ENCODE results near the gene GALNT6. TPM values are rescaled to one million over a fixed set of nuclear protein-coding genes. Genes with fewer than 3 reads are reported as not detected.

GALNT6 gene
- total RNA-seq, 6 experiments from 2014 or later: 0.55 to 3.3 (median 1.3) TPM

- ATAC-seq (no peak), DNase-seq (no peak)
- no peak overlapping the region for H3K27ac ChIP-seq
- intact Hi-C loops (cut with DNase I): no loop called here
- H3K4me3 ChIP-seq: no peak overlapping the region
- H3K9me3 ChIP-seq: no peaks in the 10 kb centered on the region
- H3K27me3 ChIP-seq: no peaks in the 10 kb centered on the region
- WGBS (ENCODE audit: insufficient coverage, low coverage, low lambda C conversion rate, missing lambda C conversion rate): no CpG with 5 or more reads among the region's 6 CpGs
- H3K4me1 ChIP-seq: no peaks in the 10 kb centered on the region
- H3K36me3 ChIP-seq: no peaks in the 10 kb centered on the region
- TF ChIP-seq, protein P1, sequence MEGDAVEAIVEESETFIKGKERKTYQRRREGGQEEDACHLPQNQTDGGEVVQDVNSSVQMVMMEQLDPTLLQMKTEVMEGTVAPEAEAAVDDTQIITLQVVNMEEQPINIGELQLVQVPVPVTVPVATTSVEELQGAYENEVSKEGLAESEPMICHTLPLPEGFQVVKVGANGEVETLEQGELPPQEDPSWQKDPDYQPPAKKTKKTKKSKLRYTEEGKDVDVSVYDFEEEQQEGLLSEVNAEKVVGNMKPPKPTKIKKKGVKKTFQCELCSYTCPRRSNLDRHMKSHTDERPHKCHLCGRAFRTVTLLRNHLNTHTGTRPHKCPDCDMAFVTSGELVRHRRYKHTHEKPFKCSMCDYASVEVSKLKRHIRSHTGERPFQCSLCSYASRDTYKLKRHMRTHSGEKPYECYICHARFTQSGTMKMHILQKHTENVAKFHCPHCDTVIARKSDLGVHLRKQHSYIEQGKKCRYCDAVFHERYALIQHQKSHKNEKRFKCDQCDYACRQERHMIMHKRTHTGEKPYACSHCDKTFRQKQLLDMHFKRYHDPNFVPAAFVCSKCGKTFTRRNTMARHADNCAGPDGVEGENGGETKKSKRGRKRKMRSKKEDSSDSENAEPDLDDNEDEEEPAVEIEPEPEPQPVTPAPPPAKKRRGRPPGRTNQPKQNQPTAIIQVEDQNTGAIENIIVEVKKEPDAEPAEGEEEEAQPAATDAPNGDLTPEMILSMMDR (IDR thresholded peaks at IDR 0.05): no peak
- no peak for TF ChIP-seq POLR2A (IDR thresholded peaks at IDR 0.05)
These were observed 28.9 kb downstream of the GALNT6 start for GRCh38 chr12:51362307-51362706.

DNA sequence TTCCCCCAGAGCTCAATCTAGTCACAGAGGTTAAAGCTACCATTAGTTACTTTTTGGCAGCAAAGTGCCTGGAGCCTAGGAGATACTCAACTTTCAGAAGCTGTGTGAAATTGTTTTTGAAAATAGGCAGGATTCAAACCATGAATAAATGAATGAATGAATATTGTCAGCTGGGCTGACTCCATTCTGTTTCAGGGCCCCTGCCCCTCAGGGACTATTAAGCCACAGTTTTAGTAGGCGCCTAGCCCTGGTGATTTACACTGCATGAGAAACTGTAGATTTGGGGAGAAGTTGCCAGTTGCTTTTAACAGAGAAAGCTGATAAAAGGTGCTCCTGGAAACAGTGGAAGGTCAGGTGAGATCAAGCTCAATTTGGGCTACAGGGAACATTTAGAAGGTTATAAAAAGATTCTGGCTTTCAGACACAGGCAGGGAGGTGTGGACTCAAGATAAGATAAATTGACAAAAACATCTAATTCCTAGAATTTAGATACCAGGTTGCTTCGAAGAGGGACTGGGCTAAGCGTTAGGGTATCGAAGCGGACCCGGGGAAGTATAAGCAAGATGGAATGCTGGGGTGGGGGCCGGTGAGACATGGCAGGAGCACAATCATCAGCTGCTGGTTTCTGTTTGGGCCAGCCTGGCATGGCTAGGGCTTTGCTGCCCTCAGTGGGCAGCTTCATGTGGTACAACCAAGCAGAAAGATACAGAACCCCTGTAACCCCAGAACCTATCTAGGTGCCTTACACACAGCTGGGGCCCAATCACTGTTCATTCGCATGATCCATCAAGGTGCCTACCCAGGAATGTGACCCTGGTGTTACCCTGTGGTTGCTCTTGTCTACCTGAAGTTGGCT, 29.8 kb downstream of the GALNT6 start:
- TF ChIP-seq POLR2A (IDR thresholded peaks at IDR 0.05): no peak
- TF ChIP-seq, protein P1 (IDR thresholded peaks at IDR 0.05): no peak
- WGBS (ENCODE audit: insufficient coverage, low coverage, low lambda C conversion rate, missing lambda C conversion rate): 69% methylated on average over 7 of the region's 8 CpGs
- DNase-seq: no peak
- Histone ChIP-seq H3K9me3 (no peaks in the 10 kb centered on the region), H3K27me3 (no peaks in the 10 kb centered on the region), H3K4me1 (no peaks in the 10 kb centered on the region), H3K36me3 (no peaks in the 10 kb centered on the region), H3K4me3 (no peak overlapping the region), H3K27ac (no peak overlapping the region)
- no peak for ATAC-seq
- intact Hi-C loops (cut with DNase I): no loop called here

GRCh38 chr12:51360315-51360714, 30.9 kb downstream of the GALNT6 start:
- DNase-seq (no peak), ATAC-seq (no peak)
- WGBS (ENCODE audit: insufficient coverage, low coverage, low lambda C conversion rate, missing lambda C conversion rate): 91% methylated on average over 2 of the region's 2 CpGs
- TF ChIP-seq, protein P1 (IDR thresholded peaks at IDR 0.05): no peak
- no peak for TF ChIP-seq POLR2A (IDR thresholded peaks at IDR 0.05)
- H3K36me3 ChIP-seq: no peaks in the 10 kb centered on the region
- no peaks in the 10 kb centered on the region for H3K4me1 ChIP-seq
- H3K4me3 ChIP-seq: no peak overlapping the region
- H3K27ac ChIP-seq: no peak overlapping the region
- no peaks in the 10 kb centered on the region for H3K27me3 ChIP-seq
- intact Hi-C loops (cut with DNase I): no loop called here
- no peaks in the 10 kb centered on the region for H3K9me3 ChIP-seq

DNA sequence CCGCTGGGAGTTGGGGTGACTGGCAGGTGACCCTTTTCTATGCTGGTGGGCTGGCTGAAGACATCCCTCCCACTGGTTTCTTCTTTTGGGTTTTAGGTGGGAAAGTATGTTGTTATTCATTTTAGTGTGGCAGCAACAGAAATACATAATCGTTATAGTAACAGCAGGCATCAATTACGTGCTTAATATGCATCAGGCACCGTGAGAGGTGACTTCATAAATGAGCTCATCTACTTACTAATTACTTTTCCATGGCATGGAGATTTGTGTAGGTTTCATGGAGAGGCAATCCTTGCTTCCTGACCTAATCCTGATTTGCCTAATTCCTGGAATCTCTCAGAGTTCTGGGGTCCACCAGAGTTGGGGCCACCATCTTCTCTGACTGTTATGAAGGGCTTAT, 31.4 kb downstream of the GALNT6 start:
- no peak for ATAC-seq
- intact Hi-C loops (cut with DNase I): no loop called here
- Histone ChIP-seq H3K4me3 (no peak overlapping the region), H3K9me3 (no peaks in the 10 kb centered on the region), H3K36me3 (no peaks in the 10 kb centered on the region), H3K27me3 (no peaks in the 10 kb centered on the region), H3K4me1 (no peaks in the 10 kb centered on the region), H3K27ac (no peak overlapping the region)
- DNase-seq: no peak
- TF ChIP-seq, protein P1 (IDR thresholded peaks at IDR 0.05): no peak
- no peak for TF ChIP-seq POLR2A (IDR thresholded peaks at IDR 0.05)
- 86% methylated on average over 3 of the region's 4 CpGs for WGBS (ENCODE audit: insufficient coverage, low coverage, low lambda C conversion rate, missing lambda C conversion rate)
